GM12878 (cell line): ENCODE measurements around the gene CNOT8. TPM values are rescaled to one million over a fixed set of nuclear protein-coding genes. Genes with fewer than 3 reads are reported as not detected.

Source experiments
- ATAC-seq: fragments of 200-7000 bp; cut with Tn5 transposase; 3 replicates; pipeline ENCODE4 v1.9.1; 2020; ENCODE audit warnings: mild to moderate bottlenecking, moderate library complexity
- BruUV-seq: library from RNA; stranded (reverse); fragments of 400-500 nt; replicated peaks from 2 replicates; lab custom pipeline; 2021; lab: Mats Ljungman, UMichigan
- CTCF ChIA-PET: fragments of 300-600 bp; sonication (Branson Sonifier 250); formaldehyde crosslinking; extraction: SDS; loops from one replicate; lab custom pipeline; 2021; ENCODE audit warnings: inconsistent platforms; lab: Yijun Ruan, JAX
- POLR2A ChIA-PET: fragments of 350-600 bp; formaldehyde crosslinking; extraction: SDS; loops from one replicate; lab custom pipeline; 2021; ENCODE audit warnings: inconsistent platforms; lab: Charles Lee
- RAD21 ChIA-PET: fragments of 300-600 bp; sonication (Branson Sonifier 250); formaldehyde crosslinking; loops from one replicate; lab custom pipeline; 2023; ENCODE audit warnings: antibody characterized with exemption; ENCODE audit not compliant: unreplicated experiment; lab: Charles Lee
- SMC1A ChIA-PET: fragments of 300-600 bp; sonication (Branson Sonifier 250); formaldehyde crosslinking; loops from one replicate; lab custom pipeline; 2023; ENCODE audit not compliant: unreplicated experiment, uncharacterized antibody; lab: Charles Lee
- DNase-seq: peaks from one replicate; pipeline ENCODE4 v3.0.0-alpha.2; 2011; ENCODE audit warnings: low read depth, low spot score
- FAIRE-seq: peaks from 3 replicates; lab custom pipeline; 2011; peaks lifted over from hg19 to GRCh38; lab: Jason Lieb, UNC
- H2AFZ ChIP-seq: 2 replicates; pipeline ENCODE4 v1.6.0; 2011; ENCODE audit warnings: low read depth, low read length, control low read depth; ENCODE audit not compliant: control insufficient read depth
- H3K27ac ChIP-seq: 2 replicates; pipeline ENCODE4 v1.5.1; 2011; ENCODE audit warnings: control low read depth; ENCODE audit not compliant: control insufficient read depth, insufficient read depth
- H3K27me3 ChIP-seq, 2 experiments: replicated peaks in 1 of 2; 2 replicates each; pipeline versions ENCODE4 v1.6.0 to v1.6.1; 2011; ENCODE audit warnings: low read length in 1 of 2; ENCODE audit not compliant: control insufficient read depth in 2 of 2, insufficient read depth in 2 of 2
- H3K36me3 ChIP-seq, 2 experiments: 2 replicates each; pipeline ENCODE4 v1.5.1; 2011; ENCODE audit warnings: low read length in 1 of 2; ENCODE audit not compliant: control insufficient read depth in 2 of 2, insufficient read depth in 2 of 2
- H3K4me1 ChIP-seq: 2 replicates; pipeline ENCODE4 v1.6.1; 2011; ENCODE audit warnings: mild to moderate bottlenecking, low read length, moderate library complexity, mixed read lengths; ENCODE audit not compliant: control insufficient read depth, insufficient read depth
- H3K4me2 ChIP-seq: 2 replicates; pipeline ENCODE4 v1.6.0; 2011; ENCODE audit warnings: control low read depth; ENCODE audit not compliant: control insufficient read depth, insufficient read depth
- H3K4me3 ChIP-seq: fragments of 200-600 bp; sonication (generic); 2 replicates; pipeline ENCODE4 v1.5.1; 2016
- H3K79me2 ChIP-seq: 2 replicates; pipeline ENCODE4 v1.6.0; 2011; ENCODE audit warnings: low read length; ENCODE audit not compliant: control insufficient read depth, insufficient read depth
- H3K9ac ChIP-seq: 2 replicates; pipeline ENCODE4 v1.8.0; 2011; ENCODE audit warnings: low read length, control low read depth, mixed read lengths; ENCODE audit not compliant: control insufficient read depth, insufficient read depth
- H3K9me3 ChIP-seq: replicated peaks from 3 replicates; pipeline ENCODE4 v1.5.1; 2011; ENCODE audit warnings: mild to moderate bottlenecking, low read length; ENCODE audit not compliant: control insufficient read depth, insufficient read depth
- H4K20me1 ChIP-seq: 2 replicates; pipeline ENCODE4 v1.6.0; 2011; ENCODE audit not compliant: control insufficient read depth, insufficient read depth
- CBX5 ChIP-seq: sonication (generic); IDR thresholded peaks from 2 replicates; pipeline ENCODE4 v1.6.1; 2016; ENCODE audit warnings: low read depth, moderate library complexity, mild to moderate bottlenecking, inconsistent platforms
- ESRRA ChIP-seq: IDR thresholded peaks from 2 replicates; pipeline ENCODE4 v1.6.1; 2012; ENCODE audit warnings: mild to moderate bottlenecking, low read length, improper control_type of control experiment
- JUND ChIP-seq: IDR thresholded peaks from 2 replicates; pipeline ENCODE4 v1.6.1; 2012; ENCODE audit warnings: low read depth, mild to moderate bottlenecking, low read length, improper control_type of control experiment, moderate library complexity
- MTA3 ChIP-seq: IDR thresholded peaks from 2 replicates; pipeline ENCODE4 v1.6.1; 2012; ENCODE audit warnings: low read length, inconsistent platforms, borderline replicate concordance
- NFYB ChIP-seq: IDR thresholded peaks from 2 replicates; pipeline ENCODE4 v1.6.1; 2011; ENCODE audit warnings: low read depth, mild to moderate bottlenecking, low read length, improper control_type of control experiment, moderate library complexity; ENCODE audit not compliant: insufficient read depth
- POLR2AphosphoS2 ChIP-seq: IDR thresholded peaks from 2 replicates; pipeline ENCODE4 v1.6.1; 2011; ENCODE audit warnings: low read depth, mild to moderate bottlenecking, low read length, improper control_type of control experiment, moderate library complexity
- RCOR1 ChIP-seq: conservative IDR thresholded peaks from 2 replicates; pipeline ENCODE4 v1.6.1; 2012; ENCODE audit warnings: low read depth, low read length, improper control_type of control experiment
- SKIL ChIP-seq: fragments of 450-650 bp; IDR thresholded peaks from 2 replicates; pipeline ENCODE4 v1.6.1; 2017; ENCODE audit warnings: mild to moderate bottlenecking, low read depth, inconsistent platforms; ENCODE audit not compliant: poor library complexity, severe bottlenecking
- STAT3 ChIP-seq: IDR thresholded peaks from 2 replicates; pipeline ENCODE4 v1.6.1; 2011; ENCODE audit warnings: low read depth, low read length, improper control_type of control experiment
- ZBTB33 ChIP-seq: fragments of 450-650 bp; IDR thresholded peaks from 2 replicates; pipeline ENCODE4 v1.6.1; 2017; ENCODE audit warnings: mild to moderate bottlenecking
- ZNF217 ChIP-seq: fragments of 450-650 bp; IDR thresholded peaks from 2 replicates; pipeline ENCODE4 v1.6.1; 2017; ENCODE audit warnings: antibody characterized with exemption, mild to moderate bottlenecking
- ZSCAN29 ChIP-seq: fragments of 450-650 bp; IDR thresholded peaks from 2 replicates; pipeline ENCODE4 v1.6.1; 2017; ENCODE audit warnings: mild to moderate bottlenecking, moderate library complexity
- WGBS: methylation state at CpG from one replicate; pipeline ENCODE4 v1.1.6; 2016; ENCODE audit warnings: low lambda C conversion rate; ENCODE audit not compliant: insufficient replicate concordance, insufficient coverage; ENCODE audit errors: missing lambda C conversion rate; 5-methylcytosine and 5-hydroxymethylcytosine counted together
- in situ Hi-C: fragments of 300-500 bp; cut with MboI; formaldehyde crosslinking; loops from 9 replicates; pipeline ENCODE4 v1.14.3; 2018; ENCODE audit warnings: mixed read lengths
- intact Hi-C: fragments of 100-400 bp; cut with micrococcal nuclease; formaldehyde crosslinking; loops from one replicate; pipeline ENCODE4 v1.14.2; 2022; ENCODE audit not compliant: unreplicated experiment
- polyA plus RNA-seq, 11 experiments: library from polyadenylated mRNA; depleted of rRNA in 4 of 11; unstranded in 6 of 11; stranded (reverse) in 5 of 11; fragments of >200 nt; fragmentation: Nextera tagmentation in 4 of 11; fragmentation: Illumina TruSeq in 1 of 11; extraction: Ambion mirVana in 4 of 11; extraction: Trizol in 1 of 11; gene quantifications; 1 replicate in 1 of 11; 2 replicates in 10 of 11; pipeline versions ENCODE4 v1.2.1 to v1.2.3, GENCODE V29; 2011 to 2016; ENCODE audit warnings: inconsistent platforms in 2 of 11, missing spikeins in 2 of 11, low read depth in 1 of 11
- total RNA-seq, 4 experiments: library from RNA; depleted of rRNA in 3 of 4; stranded (reverse); fragments of >200 nt in 3 of 4; fragmentation: Illumina TruSeq in 1 of 4; extraction: Trizol in 1 of 4; gene quantifications; 2 replicates each; pipeline versions ENCODE4 v1.2.1 to v1.2.3, GENCODE V29; 2013 to 2021

The CNOT8 gene
- total and polyA plus RNA-seq, 10 of the 15 experiments (the other 5 are each of a cell fraction or from before 2014, with no cell fraction given) = 13.2 to 57.1 (median 39.0) TPM

- ChIA-PET RAD21 (no interaction called here), CTCF (interaction anchor here (0.9 kb wide), 1 partner anchor 184 kb away, joined by 3 read pairs; no protein-coding TSS in a partner anchor), POLR2A (no interaction called here), SMC1A (no interaction called here)
- H4K20me1 ChIP-seq = no peaks in the 10 kb centered on the region
- no peaks in the 10 kb centered on the region for H3K9me3 ChIP-seq
- no peak overlapping the region for H3K4me3 ChIP-seq
- no peak for ATAC-seq
- H3K4me2 ChIP-seq = no peak overlapping the region
- in situ Hi-C loops = no loop called here
- no peaks in the 10 kb centered on the region for H3K27me3 ChIP-seq
- no peaks in the 10 kb centered on the region for H3K4me1 ChIP-seq
- 97% methylated on average over 4 of the region's 4 CpGs for WGBS
- no peaks in the 10 kb centered on the region for H3K79me2 ChIP-seq
- DNase-seq = no peak
- no peak overlapping the region for H2AFZ ChIP-seq
- intact Hi-C loops = no loop called here
- TF ChIP-seq JUND (no peak), ZBTB33 (no peak)
- no peak overlapping the region for H3K9ac ChIP-seq
- H3K27ac ChIP-seq = no peak overlapping the region
- H3K36me3 ChIP-seq = no peaks in the 10 kb centered on the region; a peak in 1 of 4 replicates
- BruUV-seq = no TSS peak
- no peak for FAIRE-seq
These were observed 27.8 kb upstream of the CNOT8 start for GRCh38 chr5:154830596-154830995.

- Histone ChIP-seq H2AFZ (no peak overlapping the region), H3K36me3 (no peaks in the 10 kb centered on the region; a peak in 2 of 4 replicates), H4K20me1 (no peaks in the 10 kb centered on the region), H3K9ac (no peak overlapping the region), H3K4me3 (no peak overlapping the region), H3K4me1 (no peaks in the 10 kb centered on the region), H3K4me2 (no peak overlapping the region), H3K27me3 (no peaks in the 10 kb centered on the region), H3K9me3 (no peaks in the 10 kb centered on the region), H3K79me2 (no peaks in the 10 kb centered on the region), H3K27ac (no peak overlapping the region)
- ATAC-seq = no peak
- intact Hi-C loops = no loop called here
- POLR2A ChIA-PET = no interaction called here
- 98% methylated on average over 7 of the region's 7 CpGs for WGBS
- SMC1A ChIA-PET = no interaction called here
- no peak for DNase-seq
- no TSS peak for BruUV-seq
- CTCF ChIA-PET = no interaction called here
- in situ Hi-C loops = no loop called here
- RAD21 ChIA-PET = no interaction called here
- FAIRE-seq = no peak
- TF ChIP-seq ZSCAN29 = no peak
- no peak for TF ChIP-seq SKIL
- TF ChIP-seq ZNF217 = no peak
- TF ChIP-seq POLR2AphosphoS2 = no peak
- TF ChIP-seq MTA3 = no peak
- TF ChIP-seq RCOR1 = no peak
- no peak for TF ChIP-seq NFYB
- TF ChIP-seq ESRRA = no peak
- no peak for TF ChIP-seq STAT3
- TF ChIP-seq CBX5 = no peak
These were observed 27.0 kb upstream of the CNOT8 start for GRCh38 chr5:154831451-154831850.
